Fibroblast of lung (primary cell): ENCODE measurements around the gene FBXO41. TPM values are rescaled to one million over a fixed set of nuclear protein-coding genes. Genes with fewer than 3 reads are reported as not detected.

Source experiments
- DNase-seq, 2 donors: peaks; one replicate each; pipeline versions ENCODE4 v3.0.0 to v3.0.0-alpha.2; 2010; ENCODE audit warnings: low read depth in 2 of 2
- H2AFZ ChIP-seq: 2 replicates; pipeline ENCODE4 v1.5.1; 2012; ENCODE audit warnings: low read length, control low read depth, inconsistent platforms
- H3K27ac ChIP-seq: 2 replicates; pipeline ENCODE4 v1.5.1; 2011; ENCODE audit warnings: low read length, control low read depth; ENCODE audit not compliant: insufficient read depth
- H3K27me3 ChIP-seq: 2 replicates; pipeline ENCODE4 v1.5.1; 2011; ENCODE audit warnings: mild to moderate bottlenecking, low read length; ENCODE audit not compliant: control insufficient read depth, insufficient read depth
- H3K36me3 ChIP-seq: 2 replicates; pipeline ENCODE4 v1.5.1; 2011; ENCODE audit warnings: low read length; ENCODE audit not compliant: control insufficient read depth, insufficient read depth
- H3K4me1 ChIP-seq: 2 replicates; pipeline ENCODE4 v1.5.1; 2011; ENCODE audit warnings: low read length; ENCODE audit not compliant: control insufficient read depth, insufficient read depth; ENCODE audit errors: extremely low read depth
- H3K4me2 ChIP-seq: 2 replicates; pipeline ENCODE4 v1.5.1; 2011; ENCODE audit warnings: low read length, control low read depth; ENCODE audit not compliant: insufficient read depth; ENCODE audit errors: extremely low read depth
- H3K4me3 ChIP-seq, 4 experiments: fragments of 200-600 bp in 1 of 4; sonication (generic) in 1 of 4; replicated peaks in 1 of 4; 2 replicates each; pipeline ENCODE4 v1.5.1; 2011 to 2016; ENCODE audit warnings: low read length in 4 of 4, low read depth in 3 of 4, mild to moderate bottlenecking in 3 of 4, control low read depth in 2 of 4, inconsistent platforms in 1 of 4, mixed read lengths in 1 of 4; ENCODE audit not compliant: insufficient read depth in 1 of 4; ENCODE audit errors: control extremely low read depth in 1 of 4
- H3K79me2 ChIP-seq: 2 replicates; pipeline ENCODE4 v1.5.1; 2012; ENCODE audit warnings: mild to moderate bottlenecking, low read length, inconsistent platforms; ENCODE audit not compliant: control insufficient read depth, insufficient read depth
- H3K9ac ChIP-seq: 2 replicates; pipeline ENCODE4 v1.5.1; 2011; ENCODE audit warnings: mild to moderate bottlenecking, low read length, control low read depth; ENCODE audit not compliant: insufficient read depth
- H3K9me3 ChIP-seq: 2 replicates; pipeline ENCODE4 v1.5.1; 2012; ENCODE audit warnings: low read depth, low read length; ENCODE audit not compliant: control insufficient read depth, insufficient read depth
- H4K20me1 ChIP-seq: 2 replicates; pipeline ENCODE4 v1.5.1; 2011; ENCODE audit warnings: low read length; ENCODE audit not compliant: control insufficient read depth, insufficient read depth; ENCODE audit errors: extremely low read depth
- EZH2 ChIP-seq: IDR thresholded peaks from 2 replicates; pipeline ENCODE4 v1.5.1; 2012; ENCODE audit warnings: low read length, control low read depth, mild to moderate bottlenecking; ENCODE audit errors: missing control alignments
- polyA plus RNA-seq, 2 donors: library from polyadenylated mRNA; depleted of rRNA in 1 of 2; stranded (reverse) in 1 of 2; unstranded in 1 of 2; fragments of >200 nt; gene quantifications; 2 replicates each; pipeline ENCODE4 v1.2.1, GENCODE V29; 2011 to 2012; ENCODE audit warnings: missing spikeins in 1 of 2
- total RNA-seq: library from RNA; depleted of rRNA; stranded (reverse); fragments of >200 nt; gene quantifications from 2 replicates; pipeline ENCODE4 v1.2.1, GENCODE V29; 2014
- TF ChIP-seq, protein P1 (sequence below), 2 donors: IDR thresholded peaks in 1 of 2; conservative IDR thresholded peaks in 1 of 2; 1 replicate in 1 of 2; 2 replicates in 1 of 2; pipeline ENCODE4 v1.5.1; 2011 to 2012; ENCODE audit warnings: low read length in 2 of 2, control low read depth in 1 of 2, inconsistent platforms in 1 of 2, low read depth in 1 of 2, mild to moderate bottlenecking in 1 of 2

Gene FBXO41
- total and polyA plus RNA-seq, 2 donors (not counting 1 experiment from before 2014, with no cell fraction given), result 0.51 to 1.2 TPM

DNA sequence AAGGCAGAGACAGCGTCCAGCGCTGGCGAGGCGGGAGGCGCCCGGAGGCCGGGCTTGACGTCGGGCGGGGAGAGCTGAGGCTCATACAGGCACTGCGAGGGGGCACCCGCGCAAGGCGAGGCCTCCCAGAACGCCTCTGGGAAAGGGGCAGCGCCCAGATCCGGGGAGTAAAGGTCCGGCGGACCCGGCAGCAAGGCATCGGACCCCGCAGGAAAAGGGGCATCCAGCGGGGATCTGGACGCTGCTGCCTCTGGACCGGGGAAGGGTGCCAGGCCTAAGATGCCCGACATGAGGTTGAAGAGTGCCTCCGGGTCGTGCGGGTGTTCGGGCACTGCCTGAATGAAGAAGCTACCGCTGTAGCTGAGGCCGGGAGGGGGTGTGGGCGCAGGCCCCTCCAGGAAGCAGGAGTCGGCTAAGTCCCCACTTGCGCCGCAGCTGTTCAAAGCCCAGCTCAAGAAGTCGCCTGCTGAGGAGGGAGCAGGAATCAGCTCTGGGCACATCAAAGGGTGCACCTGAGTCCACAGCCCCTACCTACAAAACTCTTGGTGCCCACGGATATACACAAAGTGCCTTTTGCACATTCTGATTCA is 8.1 kb upstream of the FBXO41 start:
- Histone ChIP-seq H4K20me1 (no peaks in the 10 kb centered on the region), H3K79me2 (no peaks in the 10 kb centered on the region), H3K4me1 (no peaks in the 10 kb centered on the region), H3K4me3 (no peak overlapping the region), H3K27me3 (peaks cover 54% of the 10 kb centered on the region), H3K4me2 (no peak overlapping the region), H3K36me3 (no peaks in the 10 kb centered on the region), H2AFZ (no peak overlapping the region), H3K9me3 (no peaks in the 10 kb centered on the region), H3K27ac (no peak overlapping the region), H3K9ac (no peak overlapping the region)
- TF ChIP-seq, protein P1, sequence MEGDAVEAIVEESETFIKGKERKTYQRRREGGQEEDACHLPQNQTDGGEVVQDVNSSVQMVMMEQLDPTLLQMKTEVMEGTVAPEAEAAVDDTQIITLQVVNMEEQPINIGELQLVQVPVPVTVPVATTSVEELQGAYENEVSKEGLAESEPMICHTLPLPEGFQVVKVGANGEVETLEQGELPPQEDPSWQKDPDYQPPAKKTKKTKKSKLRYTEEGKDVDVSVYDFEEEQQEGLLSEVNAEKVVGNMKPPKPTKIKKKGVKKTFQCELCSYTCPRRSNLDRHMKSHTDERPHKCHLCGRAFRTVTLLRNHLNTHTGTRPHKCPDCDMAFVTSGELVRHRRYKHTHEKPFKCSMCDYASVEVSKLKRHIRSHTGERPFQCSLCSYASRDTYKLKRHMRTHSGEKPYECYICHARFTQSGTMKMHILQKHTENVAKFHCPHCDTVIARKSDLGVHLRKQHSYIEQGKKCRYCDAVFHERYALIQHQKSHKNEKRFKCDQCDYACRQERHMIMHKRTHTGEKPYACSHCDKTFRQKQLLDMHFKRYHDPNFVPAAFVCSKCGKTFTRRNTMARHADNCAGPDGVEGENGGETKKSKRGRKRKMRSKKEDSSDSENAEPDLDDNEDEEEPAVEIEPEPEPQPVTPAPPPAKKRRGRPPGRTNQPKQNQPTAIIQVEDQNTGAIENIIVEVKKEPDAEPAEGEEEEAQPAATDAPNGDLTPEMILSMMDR (conservative IDR thresholded peaks at IDR 0.05 in 1 of 2, IDR thresholded peaks at IDR 0.05 in 1 of 2; ENCODE audit: low read depth in 1 of 2, low read length in 2 of 2), result no peak
- peak; percentile 98 for TF ChIP-seq EZH2
- DNase-seq, result no peak

DNA sequence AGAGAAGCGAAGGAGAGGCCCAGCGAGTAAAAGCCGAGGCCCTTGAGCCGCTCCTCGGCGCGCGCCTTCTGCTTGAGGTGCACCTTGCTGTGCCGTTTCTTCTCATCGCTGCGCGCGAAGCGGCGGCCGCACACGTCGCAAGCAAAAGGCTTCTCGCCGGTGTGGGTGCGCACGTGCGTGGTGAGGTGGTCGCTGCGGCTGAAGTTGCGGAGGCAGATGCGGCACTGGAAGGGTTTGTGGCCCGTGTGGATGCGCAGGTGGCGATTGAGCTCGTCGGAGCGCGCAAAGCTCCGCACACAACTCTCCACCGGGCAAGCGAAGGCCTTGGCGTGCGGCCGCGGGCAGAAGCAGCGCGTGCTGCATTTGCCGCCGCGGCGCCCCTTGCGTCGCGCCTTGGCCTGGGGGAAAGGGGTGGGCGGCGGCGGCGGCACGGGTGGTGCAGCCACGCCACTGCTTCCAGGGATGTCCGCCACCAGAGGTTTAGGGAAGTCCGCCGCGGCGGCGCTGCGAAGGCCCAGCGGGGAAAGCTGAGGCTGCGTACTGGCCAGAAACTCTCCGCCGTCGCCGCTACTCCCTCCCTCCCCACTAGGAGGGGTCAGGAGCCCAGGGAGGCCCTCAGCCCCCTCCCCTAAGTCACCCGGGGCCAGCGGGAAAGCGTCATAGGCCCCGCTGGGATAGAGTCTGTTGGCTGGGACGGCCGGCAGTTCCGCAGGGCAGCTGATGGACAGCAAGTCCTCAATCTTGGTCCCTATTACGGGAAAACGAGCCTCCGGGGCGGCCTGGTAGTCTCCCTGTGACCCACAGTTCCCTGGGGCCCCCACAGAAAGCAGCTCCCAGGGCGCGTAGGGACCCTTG is 7.4 kb upstream of the FBXO41 start:
- H2AFZ ChIP-seq, result no peak overlapping the region
- TF ChIP-seq, protein P1 (conservative IDR thresholded peaks at IDR 0.05 in 1 of 2, IDR thresholded peaks at IDR 0.05 in 1 of 2; ENCODE audit: low read depth in 1 of 2, low read length in 2 of 2), result no peak
- TF ChIP-seq EZH2, result peak; percentile 93
- no peak overlapping the region for H3K27ac ChIP-seq
- no peaks in the 10 kb centered on the region for H4K20me1 ChIP-seq
- H3K36me3 ChIP-seq, result no peaks in the 10 kb centered on the region
- H3K9me3 ChIP-seq, result no peaks in the 10 kb centered on the region
- H3K4me3 ChIP-seq, result no peak overlapping the region
- peaks cover 54% of the 10 kb centered on the region for H3K27me3 ChIP-seq
- no peaks in the 10 kb centered on the region for H3K4me1 ChIP-seq
- no peak for DNase-seq
- peak overlapping the region; percentile 25 for H3K4me2 ChIP-seq
- no peaks in the 10 kb centered on the region for H3K79me2 ChIP-seq
- H3K9ac ChIP-seq, result no peak overlapping the region

DNA sequence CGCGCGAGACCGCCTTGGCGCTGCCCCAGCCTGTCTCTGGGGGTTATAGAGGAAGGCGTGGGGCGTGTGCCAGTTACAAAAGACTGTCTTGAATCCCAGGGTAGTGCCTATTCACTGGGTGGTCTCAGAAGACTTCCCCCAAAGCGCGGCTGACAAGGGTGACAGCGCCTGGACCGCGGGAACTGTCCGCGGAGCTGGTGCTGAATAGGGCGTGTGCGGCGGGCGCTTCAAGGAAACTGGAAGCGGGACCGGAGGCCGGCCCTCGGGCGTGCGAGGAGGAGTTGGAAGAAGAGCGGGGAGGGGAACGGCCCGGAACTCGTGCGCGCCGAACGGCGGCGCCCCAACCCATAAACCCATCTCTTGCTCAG is 6.8 kb upstream of the FBXO41 start:
- Histone ChIP-seq H2AFZ (no peak overlapping the region), H3K9me3 (no peaks in the 10 kb centered on the region), H3K36me3 (no peaks in the 10 kb centered on the region), H3K4me3 (no peak overlapping the region), H3K4me1 (no peaks in the 10 kb centered on the region), H3K79me2 (no peaks in the 10 kb centered on the region), H3K9ac (no peak overlapping the region), H3K27me3 (peaks cover 56% of the 10 kb centered on the region), H3K27ac (no peak overlapping the region), H4K20me1 (no peaks in the 10 kb centered on the region), H3K4me2 (peak overlapping the region; percentile 25)
- peak; percentile 54 for DNase-seq
- TF ChIP-seq, protein P1 (conservative IDR thresholded peaks at IDR 0.05 in 1 of 2, IDR thresholded peaks at IDR 0.05 in 1 of 2; ENCODE audit: low read depth in 1 of 2, low read length in 2 of 2), result no peak
- no peak for TF ChIP-seq EZH2
